GM12878 (cell line): ENCODE data around the gene MYO10. TPM values are rescaled to one million over a fixed set of nuclear protein-coding genes. Genes with fewer than 3 reads are reported as not detected.

Experiments
- ATAC-seq: fragments of 200-7000 bp; cut with Tn5 transposase; 3 replicates; pipeline ENCODE4 v1.9.1; 2020; ENCODE audit warnings: mild to moderate bottlenecking, moderate library complexity
- BruUV-seq: library from RNA; stranded (reverse); fragments of 400-500 nt; replicated peaks from 2 replicates; lab custom pipeline; 2021; lab: Mats Ljungman, UMichigan
- CTCF ChIA-PET: fragments of 300-600 bp; sonication (Branson Sonifier 250); formaldehyde crosslinking; extraction: SDS; loops from one replicate; lab custom pipeline; 2021; ENCODE audit warnings: inconsistent platforms; lab: Yijun Ruan, JAX
- POLR2A ChIA-PET: fragments of 350-600 bp; formaldehyde crosslinking; extraction: SDS; loops from one replicate; lab custom pipeline; 2021; ENCODE audit warnings: inconsistent platforms; lab: Charles Lee
- RAD21 ChIA-PET: fragments of 300-600 bp; sonication (Branson Sonifier 250); formaldehyde crosslinking; loops from one replicate; lab custom pipeline; 2023; ENCODE audit warnings: antibody characterized with exemption; ENCODE audit not compliant: unreplicated experiment; lab: Charles Lee
- SMC1A ChIA-PET: fragments of 300-600 bp; sonication (Branson Sonifier 250); formaldehyde crosslinking; loops from one replicate; lab custom pipeline; 2023; ENCODE audit not compliant: unreplicated experiment, uncharacterized antibody; lab: Charles Lee
- DNase-seq: peaks from one replicate; pipeline ENCODE4 v3.0.0-alpha.2; 2011; ENCODE audit warnings: low read depth, low spot score
- FAIRE-seq: peaks from 3 replicates; lab custom pipeline; 2011; peaks lifted over from hg19 to GRCh38; lab: Jason Lieb, UNC
- H2AFZ ChIP-seq: 2 replicates; pipeline ENCODE4 v1.6.0; 2011; ENCODE audit warnings: low read depth, low read length, control low read depth; ENCODE audit not compliant: control insufficient read depth
- H3K27ac ChIP-seq: 2 replicates; pipeline ENCODE4 v1.5.1; 2011; ENCODE audit warnings: control low read depth; ENCODE audit not compliant: control insufficient read depth, insufficient read depth
- H3K27me3 ChIP-seq, 2 experiments: replicated peaks in 1 of 2; 2 replicates each; pipeline versions ENCODE4 v1.6.0 to v1.6.1; 2011; ENCODE audit warnings: low read length in 1 of 2; ENCODE audit not compliant: control insufficient read depth in 2 of 2, insufficient read depth in 2 of 2
- H3K36me3 ChIP-seq, 2 experiments: 2 replicates each; pipeline ENCODE4 v1.5.1; 2011; ENCODE audit warnings: low read length in 1 of 2; ENCODE audit not compliant: control insufficient read depth in 2 of 2, insufficient read depth in 2 of 2
- H3K4me1 ChIP-seq: 2 replicates; pipeline ENCODE4 v1.6.1; 2011; ENCODE audit warnings: mild to moderate bottlenecking, low read length, moderate library complexity, mixed read lengths; ENCODE audit not compliant: control insufficient read depth, insufficient read depth
- H3K4me2 ChIP-seq: 2 replicates; pipeline ENCODE4 v1.6.0; 2011; ENCODE audit warnings: control low read depth; ENCODE audit not compliant: control insufficient read depth, insufficient read depth
- H3K4me3 ChIP-seq: fragments of 200-600 bp; sonication (generic); 2 replicates; pipeline ENCODE4 v1.5.1; 2016
- H3K79me2 ChIP-seq: 2 replicates; pipeline ENCODE4 v1.6.0; 2011; ENCODE audit warnings: low read length; ENCODE audit not compliant: control insufficient read depth, insufficient read depth
- H3K9ac ChIP-seq: 2 replicates; pipeline ENCODE4 v1.8.0; 2011; ENCODE audit warnings: low read length, control low read depth, mixed read lengths; ENCODE audit not compliant: control insufficient read depth, insufficient read depth
- H3K9me3 ChIP-seq: replicated peaks from 3 replicates; pipeline ENCODE4 v1.5.1; 2011; ENCODE audit warnings: mild to moderate bottlenecking, low read length; ENCODE audit not compliant: control insufficient read depth, insufficient read depth
- H4K20me1 ChIP-seq: 2 replicates; pipeline ENCODE4 v1.6.0; 2011; ENCODE audit not compliant: control insufficient read depth, insufficient read depth
- BRCA1 ChIP-seq: IDR thresholded peaks from 2 replicates; pipeline ENCODE4 v1.6.1; 2011; ENCODE audit warnings: low read depth, low read length, improper control_type of control experiment
- CEBPB ChIP-seq, 2 experiments: fragments of 150-350 bp in 1 of 2; IDR thresholded peaks; 2 replicates each; pipeline ENCODE4 v1.6.1; 2012 to 2014; ENCODE audit warnings: low read depth in 2 of 2, low read length in 2 of 2, borderline replicate concordance in 1 of 2, inconsistent platforms in 1 of 2
- CREB1 ChIP-seq: IDR thresholded peaks from 2 replicates; pipeline ENCODE4 v1.6.1; 2012; ENCODE audit warnings: low read depth, mild to moderate bottlenecking, inconsistent platforms
- EP300 ChIP-seq, 2 experiments: fragments of 150-350 bp in 1 of 2; IDR thresholded peaks; 2 replicates each; pipeline ENCODE4 v1.6.1; 2011 to 2012; ENCODE audit warnings: low read depth in 2 of 2, low read length in 2 of 2, borderline replicate concordance in 1 of 2, improper control_type of control experiment in 1 of 2, inconsistent platforms in 1 of 2; ENCODE audit not compliant: control insufficient read depth in 1 of 2
- ESRRA ChIP-seq: IDR thresholded peaks from 2 replicates; pipeline ENCODE4 v1.6.1; 2012; ENCODE audit warnings: mild to moderate bottlenecking, low read length, improper control_type of control experiment
- NFYA ChIP-seq: IDR thresholded peaks from 2 replicates; pipeline ENCODE4 v1.6.1; 2011; ENCODE audit warnings: low read depth, mild to moderate bottlenecking, low read length, improper control_type of control experiment, borderline replicate concordance
- POLR2AphosphoS2 ChIP-seq: IDR thresholded peaks from 2 replicates; pipeline ENCODE4 v1.6.1; 2011; ENCODE audit warnings: low read depth, mild to moderate bottlenecking, low read length, improper control_type of control experiment, moderate library complexity
- whole genome bisulfite sequencing: methylation state at CpG from one replicate; pipeline ENCODE4 v1.1.6; 2016; ENCODE audit warnings: low lambda C conversion rate; ENCODE audit not compliant: insufficient replicate concordance, insufficient coverage; ENCODE audit errors: missing lambda C conversion rate; 5-methylcytosine and 5-hydroxymethylcytosine counted together
- in situ Hi-C: fragments of 300-500 bp; cut with MboI; formaldehyde crosslinking; loops from 9 replicates; pipeline ENCODE4 v1.14.3; 2018; ENCODE audit warnings: mixed read lengths
- intact Hi-C: fragments of 100-400 bp; cut with micrococcal nuclease; formaldehyde crosslinking; loops from one replicate; pipeline ENCODE4 v1.14.2; 2022; ENCODE audit not compliant: unreplicated experiment
- polyA plus RNA-seq, 11 experiments: library from polyadenylated mRNA; depleted of rRNA in 4 of 11; unstranded in 6 of 11; stranded (reverse) in 5 of 11; fragments of >200 nt; fragmentation: Nextera tagmentation in 4 of 11; fragmentation: Illumina TruSeq in 1 of 11; extraction: Ambion mirVana in 4 of 11; extraction: Trizol in 1 of 11; gene quantifications; 1 replicate in 1 of 11; 2 replicates in 10 of 11; pipeline versions ENCODE4 v1.2.1 to v1.2.3, GENCODE V29; 2011 to 2016; ENCODE audit warnings: inconsistent platforms in 2 of 11, missing spikeins in 2 of 11, low read depth in 1 of 11
- total RNA-seq, 4 experiments: library from RNA; depleted of rRNA in 3 of 4; stranded (reverse); fragments of >200 nt in 3 of 4; fragmentation: Illumina TruSeq in 1 of 4; extraction: Trizol in 1 of 4; gene quantifications; 2 replicates each; pipeline versions ENCODE4 v1.2.1 to v1.2.3, GENCODE V29; 2013 to 2021
- TF ChIP-seq, protein P1 (sequence below): fragments of 150-350 bp; IDR thresholded peaks from 2 replicates; pipeline ENCODE4 v1.6.1; 2014; ENCODE audit warnings: mild to moderate bottlenecking, low read depth, low read length
- TF ChIP-seq, protein P2 (sequence below): IDR thresholded peaks from 2 replicates; pipeline ENCODE4 v1.6.1; 2011; ENCODE audit warnings: borderline replicate concordance, low read depth, mild to moderate bottlenecking, moderate library complexity, mixed read lengths, low read length; ENCODE audit not compliant: insufficient read depth; ENCODE audit errors: extremely low read length
- TF ChIP-seq, protein P3 (sequence below): fragments of 450-650 bp; IDR thresholded peaks from 2 replicates; pipeline ENCODE4 v1.6.1; 2016; ENCODE audit warnings: mild to moderate bottlenecking

The MYO10 gene
- total and polyA plus RNA-seq, 10 of the 15 experiments (the other 5 are each of a cell fraction or from before 2014, with no cell fraction given): 0.02 to 0.77 (median 0.17) TPM

DNA sequence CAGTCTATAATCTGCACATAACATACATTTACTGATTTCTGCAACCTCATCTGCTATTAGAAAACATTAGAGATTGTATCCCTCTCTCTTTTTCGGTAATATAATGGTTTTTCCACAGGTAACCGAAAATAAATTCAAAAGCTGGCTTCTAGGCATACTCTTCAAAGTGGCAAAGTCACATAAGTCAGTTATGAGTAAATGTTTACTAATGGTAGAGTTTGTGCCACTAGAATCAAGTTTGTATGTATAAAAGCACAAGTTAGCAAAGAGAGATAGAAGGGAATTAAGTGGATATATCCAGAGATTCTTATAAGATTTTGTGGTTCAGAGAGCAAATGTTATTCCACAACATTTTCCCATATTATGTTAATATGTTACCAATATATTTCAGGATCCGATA, 86.9 kb downstream of the MYO10 start:
- Histone ChIP-seq H2AFZ (no peak overlapping the region), H3K36me3 (no peaks in the 10 kb centered on the region), H3K4me2 (no peak overlapping the region), H3K4me1 (no peaks in the 10 kb centered on the region), H4K20me1 (no peaks in the 10 kb centered on the region), H3K9ac (no peak overlapping the region), H3K79me2 (no peaks in the 10 kb centered on the region), H3K27me3 (no peaks in the 10 kb centered on the region), H3K27ac (no peak overlapping the region), H3K9me3 (no peaks in the 10 kb centered on the region), H3K4me3 (no peak overlapping the region)
- ChIA-PET CTCF (no interaction called here), POLR2A (no interaction called here), SMC1A (no interaction called here), RAD21 (no interaction called here)
- intact Hi-C loops: no loop called here
- TF ChIP-seq BRCA1 (no peak), CREB1 (no peak), EP300 (IDR thresholded peaks at IDR 0.05; ENCODE audit: borderline replicate concordance in 1 of 2, control insufficient read depth in 1 of 2, low read depth in 2 of 2, low read length in 2 of 2) (no peak), NFYA (no peak), POLR2AphosphoS2 (no peak)
- TF ChIP-seq, protein P1, sequence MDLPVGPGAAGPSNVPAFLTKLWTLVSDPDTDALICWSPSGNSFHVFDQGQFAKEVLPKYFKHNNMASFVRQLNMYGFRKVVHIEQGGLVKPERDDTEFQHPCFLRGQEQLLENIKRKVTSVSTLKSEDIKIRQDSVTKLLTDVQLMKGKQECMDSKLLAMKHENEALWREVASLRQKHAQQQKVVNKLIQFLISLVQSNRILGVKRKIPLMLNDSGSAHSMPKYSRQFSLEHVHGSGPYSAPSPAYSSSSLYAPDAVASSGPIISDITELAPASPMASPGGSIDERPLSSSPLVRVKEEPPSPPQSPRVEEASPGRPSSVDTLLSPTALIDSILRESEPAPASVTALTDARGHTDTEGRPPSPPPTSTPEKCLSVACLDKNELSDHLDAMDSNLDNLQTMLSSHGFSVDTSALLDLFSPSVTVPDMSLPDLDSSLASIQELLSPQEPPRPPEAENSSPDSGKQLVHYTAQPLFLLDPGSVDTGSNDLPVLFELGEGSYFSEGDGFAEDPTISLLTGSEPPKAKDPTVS: no peak
- WGBS: 25% methylated on average over 3 of the region's 3 CpGs
- in situ Hi-C loops: no loop called here
- ATAC-seq (no peak), FAIRE-seq (no peak), DNase-seq (no peak)
- BruUV-seq: no TSS peak

DNA sequence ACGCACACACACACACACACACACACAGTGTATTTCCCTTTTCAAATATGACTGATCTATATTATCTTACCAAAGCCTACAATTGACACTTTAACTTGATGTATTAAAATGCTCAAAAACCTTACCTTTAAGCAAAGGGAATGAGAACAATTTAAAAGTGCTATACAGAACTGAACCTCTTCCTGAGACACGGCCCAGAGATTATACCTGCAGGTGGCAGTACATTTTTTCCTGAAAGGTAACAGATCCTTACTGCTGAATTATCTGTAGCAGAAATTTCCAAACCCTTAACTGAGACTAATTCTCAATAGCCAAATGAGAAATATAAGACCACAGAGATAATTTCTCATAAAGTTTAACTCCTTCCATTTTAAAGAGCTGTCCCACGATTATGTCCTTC, 91.1 kb downstream of the MYO10 start:
- POLR2A ChIA-PET: no interaction called here
- CTCF ChIA-PET: no interaction called here
- intact Hi-C loops: no loop called here
- WGBS: 36% methylated on average over 3 of the region's 3 CpGs
- no peaks in the 10 kb centered on the region for H3K36me3 ChIP-seq
- no peaks in the 10 kb centered on the region for H3K27me3 ChIP-seq
- no peak for ATAC-seq
- FAIRE-seq: no peak
- RAD21 ChIA-PET: no interaction called here
- in situ Hi-C loops: no loop called here
- SMC1A ChIA-PET: interaction anchor here (0.8 kb wide), 1 partner anchor 346 kb away, joined by 3 read pairs; no protein-coding TSS in a partner anchor
- no peaks in the 10 kb centered on the region for H4K20me1 ChIP-seq
- H2AFZ ChIP-seq: no peak overlapping the region
- H3K4me2 ChIP-seq: no peak overlapping the region
- no TSS peak for BruUV-seq
- H3K9ac ChIP-seq: no peak overlapping the region
- no peaks in the 10 kb centered on the region for H3K79me2 ChIP-seq
- H3K9me3 ChIP-seq: no peaks in the 10 kb centered on the region
- H3K4me3 ChIP-seq: no peak overlapping the region
- TF ChIP-seq, protein P2, sequence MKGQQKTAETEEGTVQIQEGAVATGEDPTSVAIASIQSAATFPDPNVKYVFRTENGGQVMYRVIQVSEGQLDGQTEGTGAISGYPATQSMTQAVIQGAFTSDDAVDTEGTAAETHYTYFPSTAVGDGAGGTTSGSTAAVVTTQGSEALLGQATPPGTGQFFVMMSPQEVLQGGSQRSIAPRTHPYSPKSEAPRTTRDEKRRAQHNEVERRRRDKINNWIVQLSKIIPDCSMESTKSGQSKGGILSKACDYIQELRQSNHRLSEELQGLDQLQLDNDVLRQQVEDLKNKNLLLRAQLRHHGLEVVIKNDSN: no peak
- TF ChIP-seq CEBPB (IDR thresholded peaks at IDR 0.05; ENCODE audit: borderline replicate concordance in 1 of 2, low read depth in 2 of 2, low read length in 2 of 2) (no peak), ESRRA (no peak), BRCA1 (no peak)
- TF ChIP-seq, protein P3, sequence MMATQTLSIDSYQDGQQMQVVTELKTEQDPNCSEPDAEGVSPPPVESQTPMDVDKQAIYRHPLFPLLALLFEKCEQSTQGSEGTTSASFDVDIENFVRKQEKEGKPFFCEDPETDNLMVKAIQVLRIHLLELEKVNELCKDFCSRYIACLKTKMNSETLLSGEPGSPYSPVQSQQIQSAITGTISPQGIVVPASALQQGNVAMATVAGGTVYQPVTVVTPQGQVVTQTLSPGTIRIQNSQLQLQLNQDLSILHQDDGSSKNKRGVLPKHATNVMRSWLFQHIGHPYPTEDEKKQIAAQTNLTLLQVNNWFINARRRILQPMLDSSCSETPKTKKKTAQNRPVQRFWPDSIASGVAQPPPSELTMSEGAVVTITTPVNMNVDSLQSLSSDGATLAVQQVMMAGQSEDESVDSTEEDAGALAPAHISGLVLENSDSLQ: no peak
- no peak overlapping the region for H3K27ac ChIP-seq
- no peak for DNase-seq
- no peaks in the 10 kb centered on the region for H3K4me1 ChIP-seq
